Stimulated activated CD4-positive, alpha-beta T cell treated with anti-CD3 and anti-CD28 coated beads, TNF-alpha, amount 100 ng/mL, for 4 hours (primary cell): ENCODE data around the gene ANGPTL7.
"Not testable (repeated sequence)": the region's sequence is repeated elsewhere in the genome, so short reads cannot be mapped to it uniquely, and the experiment has no call there.

ENCODE experiments used
- DNase-seq, 3 experiments: peaks; one replicate each; pipeline ENCODE4 v3.0.0-alpha.2; 2020; ENCODE audit warnings: low read depth in 3 of 3

The ANGPTL7 gene

GRCh38 chr1:11169202-11169601 lies 20.0 kb upstream of the ANGPTL7 start:
- no peak for DNase-seq

DNA sequence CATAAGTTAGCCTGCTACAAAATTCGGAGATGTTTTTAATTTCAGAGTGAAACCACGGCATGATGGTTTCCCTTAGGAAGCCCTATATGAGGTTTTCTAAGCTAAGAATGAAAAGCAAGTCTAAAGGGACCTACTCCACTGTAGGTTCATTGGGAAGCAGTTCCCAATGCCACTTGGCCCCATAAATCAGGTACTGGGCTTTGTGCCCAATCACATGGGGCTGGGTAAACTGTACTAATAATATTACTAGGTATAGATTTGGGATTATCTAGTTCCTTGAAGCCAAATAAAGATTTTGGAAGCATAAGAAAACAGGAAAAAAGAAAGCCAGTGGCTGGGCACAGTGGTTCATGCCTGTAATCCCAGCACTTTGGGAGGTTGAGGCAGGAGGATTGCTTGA lies 19.1 kb upstream of the ANGPTL7 start:
- no peak for DNase-seq

- no peak for DNase-seq
Measured at GRCh38 chr1:11174261-11174942, 14.8 kb upstream of the ANGPTL7 start.

DNA sequence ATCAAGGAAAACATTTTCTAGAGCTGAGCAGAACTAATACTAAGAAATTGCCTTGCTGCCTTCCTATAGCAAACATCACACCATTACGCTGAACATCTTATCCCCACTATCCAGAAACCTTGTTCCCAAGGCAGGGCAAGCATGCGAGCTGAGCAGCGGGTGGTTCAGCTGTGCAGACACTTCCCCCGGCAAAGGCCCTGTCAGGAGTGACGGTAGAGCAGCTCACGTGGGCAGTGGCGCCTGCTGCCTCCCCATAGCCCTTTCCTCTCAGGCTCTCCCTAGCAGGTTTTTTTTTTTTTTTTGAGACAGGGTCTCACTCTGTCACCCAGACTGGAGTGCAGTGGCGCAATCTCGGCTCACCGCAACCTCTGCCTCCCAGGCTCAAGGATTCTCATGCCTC lies 13.7 kb upstream of the ANGPTL7 start:
- no peak for DNase-seq

DNA sequence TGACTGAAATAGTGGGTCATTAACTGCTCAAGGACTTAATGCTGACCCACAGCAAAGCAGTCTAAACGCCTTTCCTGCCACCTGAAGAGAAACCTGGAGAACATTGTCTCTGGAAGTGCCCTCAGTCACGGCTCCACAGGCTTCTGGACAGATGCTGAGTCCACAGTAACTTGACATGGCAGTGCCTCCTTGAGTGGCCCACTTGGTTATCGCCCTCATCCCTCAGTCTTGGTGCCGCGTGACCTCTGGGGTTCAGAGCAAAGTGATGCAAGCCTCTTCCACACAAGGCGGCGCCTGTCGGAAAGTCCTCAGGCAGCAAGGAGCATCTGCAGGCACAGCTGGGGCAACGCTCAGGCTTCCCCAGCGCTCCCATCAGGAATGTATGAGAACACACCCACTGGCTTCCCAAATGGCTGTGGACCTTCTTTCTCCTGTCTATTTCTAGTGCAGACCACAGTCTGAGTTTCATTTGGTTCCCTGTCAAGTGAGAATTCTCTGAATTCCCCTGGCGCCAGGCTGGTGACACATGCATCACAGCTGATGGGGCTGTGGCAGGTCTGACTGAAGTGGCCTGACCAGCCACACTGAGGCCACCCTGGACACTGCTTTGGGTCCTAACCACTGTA lies 13.0 kb upstream of the ANGPTL7 start:
- DNase-seq, result no peak

DNA sequence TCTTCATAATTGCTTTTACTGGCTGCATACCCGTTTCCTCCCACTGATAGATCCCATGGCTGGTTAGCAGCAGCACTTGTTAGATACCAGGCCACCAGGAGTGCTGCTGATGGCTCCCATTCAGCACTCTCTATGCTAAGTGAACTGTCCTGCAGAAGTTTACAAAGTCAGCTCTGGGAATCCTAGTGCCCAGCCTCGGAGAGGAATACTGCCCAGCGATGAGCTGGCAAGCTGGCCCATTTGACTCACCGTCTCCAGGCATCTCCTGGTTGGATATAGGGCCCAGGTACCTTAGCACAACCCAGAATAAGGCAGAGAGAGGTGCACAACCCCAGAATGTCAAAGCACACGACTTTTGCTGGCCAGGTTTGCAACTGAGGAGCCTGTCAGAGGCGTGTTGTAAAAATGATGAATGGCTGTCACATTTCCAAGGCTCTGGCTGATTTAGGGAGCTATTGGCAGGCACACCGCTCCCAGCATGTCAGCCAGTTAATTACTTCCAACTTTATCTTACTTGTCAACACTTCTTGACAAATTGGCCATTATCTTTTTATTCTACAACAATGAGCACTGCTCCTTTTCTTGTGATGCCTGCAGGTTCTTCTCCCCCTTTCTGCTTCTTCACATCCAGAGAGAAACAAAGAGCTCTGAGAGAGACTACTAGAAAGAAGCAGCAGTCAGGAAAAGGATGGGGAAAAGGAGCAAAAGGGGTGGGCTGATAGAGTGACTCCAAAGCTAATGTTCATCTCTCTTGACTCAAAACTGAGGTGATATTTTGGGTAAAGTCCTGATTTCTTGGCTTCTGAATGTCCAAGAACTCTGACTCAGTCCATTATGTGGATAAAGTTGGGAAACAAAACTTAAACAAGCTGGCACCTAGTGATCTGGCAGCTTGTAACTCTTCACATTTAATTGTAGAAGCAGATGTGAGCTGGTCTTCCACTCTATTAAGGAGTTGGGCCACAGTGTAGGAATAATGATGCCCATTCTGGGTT lies 10.8 kb upstream of the ANGPTL7 start:
- no peak for DNase-seq

DNA sequence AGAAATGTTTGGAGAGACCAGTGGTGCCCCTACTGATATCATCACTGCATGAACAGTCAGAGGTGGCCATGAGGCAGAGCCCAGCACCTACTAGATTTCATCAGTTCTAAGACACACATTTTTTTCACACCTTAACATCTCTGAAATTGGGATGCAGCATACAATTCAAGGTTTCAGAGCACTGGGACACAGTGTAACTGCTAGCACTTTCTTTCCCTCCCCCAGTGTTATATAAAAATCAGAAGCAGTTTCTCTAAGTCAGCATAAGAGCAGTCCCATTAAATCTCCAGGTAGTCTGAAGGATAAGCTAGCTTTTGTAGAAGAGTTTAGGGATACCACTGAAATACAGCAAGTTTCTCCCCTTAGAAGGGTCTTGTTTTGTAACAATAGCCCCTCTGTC lies 10.0 kb upstream of the ANGPTL7 start:
- no peak for DNase-seq

DNA sequence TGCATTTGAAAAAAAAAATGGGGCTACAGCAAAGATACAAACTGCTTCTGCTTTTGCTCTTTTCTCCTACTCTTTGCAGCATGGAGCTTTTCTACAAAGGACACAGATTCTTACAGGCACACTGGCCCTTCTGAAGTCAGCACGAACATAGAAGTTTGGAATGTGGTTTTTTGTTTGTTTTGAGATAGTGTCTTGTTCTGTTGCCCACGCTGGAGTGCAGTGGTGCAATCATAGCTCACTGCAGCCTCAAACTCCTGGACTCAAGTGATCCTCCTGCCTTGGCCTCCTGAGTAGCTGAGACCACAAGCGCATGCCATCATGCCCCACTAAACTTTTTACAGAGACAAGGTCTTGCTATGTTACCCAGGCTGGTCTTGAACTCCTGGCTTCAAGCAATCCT lies 9.4 kb upstream of the ANGPTL7 start:
- not testable (repeated sequence) for DNase-seq

GRCh38 chr1:11180342-11180744 lies 8.8 kb upstream of the ANGPTL7 start:
- no peak for DNase-seq

DNA sequence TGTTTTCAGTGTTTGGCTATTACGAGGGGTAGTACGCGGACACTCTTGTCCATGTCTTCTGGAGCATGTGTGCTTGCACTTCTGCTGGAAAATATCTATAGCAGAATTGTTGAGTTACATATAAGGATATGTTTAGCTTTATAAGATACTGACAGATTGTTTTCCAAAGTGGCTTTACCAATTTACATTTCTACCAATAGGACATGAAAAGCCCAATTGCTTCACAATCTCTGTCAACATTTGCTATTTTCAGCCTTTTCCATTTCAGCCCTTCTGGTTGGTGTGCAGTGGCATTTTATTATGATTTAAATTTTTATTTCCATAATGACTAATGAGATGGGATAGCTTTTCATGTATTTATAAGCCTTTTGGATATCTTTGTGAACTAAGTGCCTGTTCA lies 6.3 kb upstream of the ANGPTL7 start:
- DNase-seq, result no peak

DNA sequence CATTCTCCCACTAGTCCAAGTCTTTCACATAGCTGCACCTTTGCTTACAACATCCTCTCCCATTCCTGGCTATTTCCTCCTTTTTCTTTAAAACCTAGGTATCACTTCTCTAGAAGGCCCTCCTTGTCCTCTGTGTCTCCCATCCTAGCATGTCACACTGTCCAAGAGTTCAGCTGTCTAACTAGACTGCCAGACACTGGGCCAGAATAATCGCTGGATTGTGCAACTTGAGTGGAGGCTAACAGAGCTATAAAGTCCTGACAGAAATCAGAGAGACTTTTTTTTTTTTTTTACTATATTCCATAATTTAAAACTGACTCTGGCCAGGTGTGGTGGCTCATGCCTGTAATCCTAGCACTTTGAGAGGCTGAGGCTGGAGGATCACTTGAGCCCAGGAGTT lies 4.2 kb upstream of the ANGPTL7 start:
- DNase-seq, result no peak

- no peak for DNase-seq
Measured at GRCh38 chr1:11187000-11187399, 2.2 kb upstream of the ANGPTL7 start.

GRCh38 chr1:11187494-11187893 lies 1.7 kb upstream of the ANGPTL7 start:
- no peak for DNase-seq

DNA sequence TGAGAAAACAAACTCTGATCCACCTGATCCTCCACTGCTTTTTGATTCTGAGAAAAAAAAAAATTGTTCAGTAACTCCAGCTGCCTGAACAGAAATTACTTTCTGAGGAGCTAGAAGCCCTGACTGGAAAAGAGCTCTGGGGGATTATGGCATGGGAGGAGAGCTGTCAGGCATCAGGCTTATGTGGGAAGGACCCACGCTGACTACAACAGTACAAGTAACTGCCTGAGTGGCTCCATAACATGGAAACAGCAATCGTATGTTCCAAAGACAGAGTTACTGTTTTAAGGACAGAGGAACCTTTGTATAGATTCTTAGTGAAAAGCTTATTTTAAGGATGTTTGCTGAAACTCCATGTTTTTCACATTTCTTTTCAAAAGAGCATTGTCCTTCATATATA lies 1.2 kb upstream of the ANGPTL7 start:
- no peak for DNase-seq

DNA sequence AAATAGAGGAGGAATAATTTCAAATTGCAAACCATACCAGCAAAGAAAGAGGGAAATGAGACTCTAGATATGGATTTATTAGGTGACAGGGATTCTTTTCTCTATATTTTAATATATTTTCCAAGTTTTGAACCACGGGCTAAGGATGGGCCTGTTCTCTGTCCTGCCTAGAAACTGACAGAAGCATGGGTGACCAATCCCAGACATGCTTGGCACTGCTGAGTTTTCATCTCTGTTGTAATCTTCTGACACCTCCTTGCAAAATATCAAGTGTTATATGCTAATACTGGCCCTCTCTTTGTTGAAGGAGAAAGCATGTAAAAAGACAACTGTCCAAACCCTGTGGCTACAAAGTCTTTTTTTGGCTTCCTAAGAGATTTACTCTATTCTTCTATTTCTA lies 774 bp upstream of the ANGPTL7 start:
- DNase-seq, result no peak

GRCh38 chr1:11193376-11193775 lies 4.2 kb downstream of the ANGPTL7 start:
- no peak for DNase-seq

DNA sequence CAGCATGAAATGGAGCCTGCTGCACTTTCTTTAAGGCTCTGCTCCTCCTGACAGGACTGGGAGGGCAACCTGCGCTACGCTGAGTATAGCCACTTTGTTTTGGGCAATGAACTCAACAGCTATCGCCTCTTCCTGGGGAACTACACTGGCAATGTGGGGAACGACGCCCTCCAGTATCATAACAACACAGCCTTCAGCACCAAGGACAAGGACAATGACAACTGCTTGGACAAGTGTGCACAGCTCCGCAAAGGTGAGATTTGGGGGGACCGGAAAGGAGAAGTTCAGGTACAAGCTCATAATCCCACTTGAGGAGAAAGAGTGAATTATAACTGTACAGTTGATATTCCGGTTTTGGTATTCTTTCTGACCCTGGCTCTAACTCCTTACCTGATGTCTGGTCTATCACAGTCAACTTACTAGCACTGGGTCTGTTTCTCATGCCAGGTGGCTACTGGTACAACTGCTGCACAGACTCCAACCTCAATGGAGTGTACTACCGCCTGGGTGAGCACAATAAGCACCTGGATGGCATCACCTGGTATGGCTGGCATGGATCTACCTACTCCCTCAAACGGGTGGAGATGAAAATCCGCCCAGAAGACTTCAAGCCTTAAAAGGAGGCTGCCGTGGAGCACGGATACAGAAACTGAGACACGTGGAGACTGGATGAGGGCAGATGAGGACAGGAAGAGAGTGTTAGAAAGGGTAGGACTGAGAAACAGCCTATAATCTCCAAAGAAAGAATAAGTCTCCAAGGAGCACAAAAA lies 5.4 kb downstream of the ANGPTL7 start:
- no peak for DNase-seq

DNA sequence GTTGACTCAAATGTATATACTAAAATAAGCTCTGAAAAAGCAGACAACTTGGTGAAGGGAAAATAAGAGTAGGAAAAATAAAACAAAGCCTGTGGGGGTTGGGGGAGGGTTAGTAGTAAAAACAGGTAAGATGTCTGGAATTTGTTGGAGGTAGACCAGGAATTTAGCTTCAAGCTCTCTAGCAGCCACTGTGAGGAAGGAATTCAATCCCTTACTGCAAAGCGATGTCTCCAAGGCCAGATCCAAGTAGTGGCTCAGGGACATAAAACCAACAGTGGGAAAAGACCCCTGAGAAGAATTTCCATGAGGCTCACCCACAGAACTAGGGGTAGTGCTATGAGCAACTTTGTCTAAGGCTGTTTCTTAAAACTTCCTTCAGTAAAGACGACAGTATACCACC lies 7.8 kb downstream of the ANGPTL7 start:
- no peak for DNase-seq

DNA sequence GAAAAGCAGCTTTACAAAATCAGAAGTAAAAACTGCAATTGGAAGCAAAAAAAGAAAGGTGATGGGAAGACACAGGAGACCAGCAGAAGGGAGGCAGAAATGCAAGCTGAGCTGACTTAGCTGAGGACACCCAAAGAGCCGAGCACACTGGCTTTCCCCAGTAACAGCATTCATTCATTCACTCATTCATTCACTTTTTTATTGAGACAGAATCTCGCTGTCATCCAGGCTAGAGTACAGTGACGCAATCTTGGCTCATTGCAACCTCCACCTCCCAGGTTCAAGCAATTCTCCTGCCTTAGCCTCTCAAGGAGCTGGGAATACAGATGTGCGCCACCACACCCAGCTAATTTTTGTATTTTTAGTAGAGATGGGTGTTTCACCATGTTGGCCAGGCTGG lies 8.2 kb downstream of the ANGPTL7 start:
- no peak for DNase-seq

GRCh38 chr1:11198257-11198656 lies 9.1 kb downstream of the ANGPTL7 start:
- no peak for DNase-seq

- no peak for DNase-seq
Measured at GRCh38 chr1:11198851-11199594, 9.9 kb downstream of the ANGPTL7 start.
